Colonic mucosa (tissue), 4 donors: ENCODE results near the gene TMCO1. TPM values are rescaled to one million over a fixed set of nuclear protein-coding genes. Genes with fewer than 3 reads are reported as not detected.
"Not testable (repeated sequence)": the region's sequence is repeated elsewhere in the genome, so short reads cannot be mapped to it uniquely, and the experiment has no call there.

ENCODE experiments used
- DNase-seq: peaks from one replicate; pipeline ENCODE4 v3.0.0-alpha.2; 2020
- H3K27ac ChIP-seq: fragments of 200-600 bp; one replicate; pipeline ENCODE4 v1.8.0; 2021
- H3K27me3 ChIP-seq: fragments of 200-600 bp; one replicate; pipeline ENCODE4 v1.8.0; 2021
- H3K36me3 ChIP-seq: fragments of 200-600 bp; one replicate; pipeline ENCODE4 v1.8.0; 2021
- H3K4me1 ChIP-seq: fragments of 200-600 bp; one replicate; pipeline ENCODE4 v1.8.0; 2021; ENCODE audit warnings: mild to moderate bottlenecking
- H3K4me3 ChIP-seq: fragments of 200-600 bp; one replicate; pipeline ENCODE4 v1.8.0; 2021
- H3K9ac ChIP-seq, 2 donors: one replicate each; pipeline ENCODE4 v1.7.0; 2013; ENCODE audit warnings: control low read depth in 2 of 2, low read depth in 2 of 2, low read length in 2 of 2
- H3K9me3 ChIP-seq: fragments of 200-600 bp; one replicate; pipeline ENCODE4 v1.8.0; 2021
- intact Hi-C: fragments of 100-400 bp; cut with DNase I; formaldehyde crosslinking; loops from one replicate; pipeline ENCODE4 v1.14.1; 2022
- total RNA-seq, 2 donors: library from RNA; stranded (reverse); fragmentation: NEBNext Ultra II Directional in 1 of 2; extraction: Animal tissue kit (Norgen Biotek cat#: 25700) in 1 of 2; gene quantifications; one replicate each; pipeline ENCODE4 v1.2.1, GENCODE V29; 2021
- TF ChIP-seq, protein P1 (sequence below): fragments of 200-600 bp; IDR thresholded peaks from one replicate; pipeline ENCODE4 v1.8.0; 2022; ENCODE audit warnings: antibody characterized with exemption, mild to moderate bottlenecking
- donor health status: healthy.
- donor health status: DM: no; HTN: no; CAD: no.
- donor health status: DM: no; HTN: no; CAD: no.

Gene TMCO1
- total RNA-seq, 2 donors from 2014 or later, result 149 to 173 TPM

DNA sequence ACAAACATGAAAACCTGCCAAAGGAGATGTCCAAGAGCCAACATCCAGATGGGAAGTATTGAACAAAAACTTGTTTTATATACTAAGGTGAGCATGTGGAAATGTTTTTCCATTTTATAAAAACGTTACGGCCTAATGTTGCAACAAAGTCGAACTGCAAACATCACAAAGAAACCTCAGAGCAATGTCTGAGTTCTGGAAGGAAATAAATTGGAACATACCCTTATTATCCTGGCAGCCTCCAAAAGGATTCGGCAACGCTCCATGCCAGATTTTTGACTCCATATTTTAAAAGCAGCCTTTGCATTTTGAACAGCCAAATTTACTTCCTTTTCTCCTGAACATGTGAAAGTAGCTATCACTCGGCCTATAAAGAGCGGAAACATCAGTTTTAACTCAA lies 73.6 kb downstream of the TMCO1 start:
- no peak overlapping the region for H3K4me3 ChIP-seq
- intact Hi-C loops, result no loop called here
- no peak overlapping the region for H3K9ac ChIP-seq
- DNase-seq, result no peak
- no peaks in the 10 kb centered on the region for H3K36me3 ChIP-seq
- peaks cover 4% of the 10 kb centered on the region for H3K4me1 ChIP-seq
- TF ChIP-seq, protein P1, sequence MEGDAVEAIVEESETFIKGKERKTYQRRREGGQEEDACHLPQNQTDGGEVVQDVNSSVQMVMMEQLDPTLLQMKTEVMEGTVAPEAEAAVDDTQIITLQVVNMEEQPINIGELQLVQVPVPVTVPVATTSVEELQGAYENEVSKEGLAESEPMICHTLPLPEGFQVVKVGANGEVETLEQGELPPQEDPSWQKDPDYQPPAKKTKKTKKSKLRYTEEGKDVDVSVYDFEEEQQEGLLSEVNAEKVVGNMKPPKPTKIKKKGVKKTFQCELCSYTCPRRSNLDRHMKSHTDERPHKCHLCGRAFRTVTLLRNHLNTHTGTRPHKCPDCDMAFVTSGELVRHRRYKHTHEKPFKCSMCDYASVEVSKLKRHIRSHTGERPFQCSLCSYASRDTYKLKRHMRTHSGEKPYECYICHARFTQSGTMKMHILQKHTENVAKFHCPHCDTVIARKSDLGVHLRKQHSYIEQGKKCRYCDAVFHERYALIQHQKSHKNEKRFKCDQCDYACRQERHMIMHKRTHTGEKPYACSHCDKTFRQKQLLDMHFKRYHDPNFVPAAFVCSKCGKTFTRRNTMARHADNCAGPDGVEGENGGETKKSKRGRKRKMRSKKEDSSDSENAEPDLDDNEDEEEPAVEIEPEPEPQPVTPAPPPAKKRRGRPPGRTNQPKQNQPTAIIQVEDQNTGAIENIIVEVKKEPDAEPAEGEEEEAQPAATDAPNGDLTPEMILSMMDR, result no peak
- no peaks in the 10 kb centered on the region for H3K27me3 ChIP-seq
- H3K9me3 ChIP-seq, result no peaks in the 10 kb centered on the region
- no peak overlapping the region for H3K27ac ChIP-seq

DNA sequence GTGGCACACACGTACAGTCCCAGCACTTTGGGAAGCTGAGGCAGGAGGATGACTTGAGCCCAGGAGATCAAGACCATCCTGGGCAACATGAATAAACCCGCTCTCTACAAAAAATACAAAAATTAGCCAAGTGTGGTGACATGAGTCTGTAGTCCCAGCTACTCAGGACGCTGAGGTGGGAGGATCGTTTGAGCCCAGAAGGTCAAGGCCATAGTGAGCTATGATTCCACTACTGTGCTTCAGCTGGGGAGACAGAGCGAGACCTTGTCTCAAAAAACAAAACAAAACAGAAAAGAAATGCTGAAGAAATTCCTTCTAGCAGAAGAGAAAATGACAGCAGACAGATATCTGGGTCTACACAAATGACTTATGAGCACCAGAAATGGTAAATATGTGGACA lies 80.6 kb downstream of the TMCO1 start:
- intact Hi-C loops, result no loop called here
- no peaks in the 10 kb centered on the region for H3K36me3 ChIP-seq

DNA sequence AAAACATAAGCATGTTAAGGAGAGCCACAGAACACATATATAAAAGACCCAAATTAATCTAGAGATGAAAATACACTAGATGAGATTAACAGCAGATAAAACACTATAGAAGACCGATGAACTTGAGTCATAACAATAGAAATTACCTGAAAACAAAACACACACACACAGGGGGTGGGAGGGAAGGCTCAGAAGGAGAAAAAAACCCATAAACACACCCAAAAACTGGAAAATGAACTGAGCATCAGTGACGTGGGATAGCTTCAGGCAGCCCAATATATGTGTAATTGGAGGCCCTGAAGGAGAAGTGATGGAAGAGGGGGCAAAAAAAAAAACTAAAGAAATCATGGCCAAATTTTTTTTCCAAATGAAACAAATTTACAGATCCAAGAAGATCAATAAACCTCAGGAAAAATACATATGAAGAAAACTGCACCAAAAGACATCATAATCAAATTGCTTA lies 81.7 kb downstream of the TMCO1 start:
- Histone ChIP-seq H3K27ac (no peak overlapping the region), H3K36me3 (no peaks in the 10 kb centered on the region), H3K4me1 (no peaks in the 10 kb centered on the region), H3K9me3 (no peaks in the 10 kb centered on the region), H3K27me3 (no peaks in the 10 kb centered on the region), H3K9ac (no peak overlapping the region), H3K4me3 (no peak overlapping the region)
- TF ChIP-seq, protein P1, result no peak
- intact Hi-C loops, result no loop called here
- no peak for DNase-seq

More for the DNA sequence above, 80.6 kb downstream of the TMCO1 start:
- Histone ChIP-seq H3K27me3 (no peaks in the 10 kb centered on the region), H3K9me3 (no peaks in the 10 kb centered on the region), H3K4me3 (no peak overlapping the region), H3K4me1 (no peaks in the 10 kb centered on the region), H3K27ac (no peak overlapping the region), H3K9ac (no peak overlapping the region)
- TF ChIP-seq, protein P1, result no peak
- no peak for DNase-seq

DNA sequence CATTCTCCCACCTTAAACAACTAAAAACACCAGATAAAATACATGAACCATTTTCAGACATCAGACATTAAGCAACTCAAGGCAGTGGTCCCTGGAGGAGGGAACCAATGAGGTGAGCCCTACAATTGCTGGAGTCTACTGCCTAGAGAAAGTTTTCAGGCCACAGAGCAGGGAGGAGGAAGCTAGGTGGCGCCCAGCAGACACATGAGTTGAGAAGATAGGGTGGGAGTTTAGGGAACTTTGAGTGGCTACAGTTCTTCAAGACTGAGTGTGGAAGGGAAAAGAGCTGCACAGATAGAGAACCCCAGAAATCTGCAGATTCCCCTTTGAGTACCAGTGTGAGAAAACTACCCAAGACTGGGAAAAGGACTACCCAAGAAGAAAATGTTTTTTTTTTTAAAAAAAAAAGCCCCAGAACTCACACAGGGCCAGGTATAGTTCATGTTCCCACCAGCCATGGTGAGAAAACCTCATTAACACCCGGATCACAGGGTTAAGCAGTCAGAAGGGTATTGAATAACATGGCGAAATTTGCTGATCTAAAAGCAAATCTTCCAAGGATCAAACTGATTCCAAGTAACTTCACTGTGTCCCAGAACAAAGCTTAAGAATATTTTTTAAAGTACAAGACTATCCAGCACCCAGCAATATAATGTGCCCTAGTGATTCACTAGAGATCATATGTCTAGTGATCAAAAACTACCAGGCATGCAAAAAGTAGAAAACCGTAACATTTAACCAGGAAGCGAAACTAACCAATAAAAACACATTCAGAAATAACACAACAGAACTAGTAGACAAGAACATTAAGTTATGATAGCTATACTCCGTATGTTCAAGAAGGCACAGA lies 82.3 kb downstream of the TMCO1 start:
- H3K4me1 ChIP-seq, result no peaks in the 10 kb centered on the region
- intact Hi-C loops, result no loop called here
- no peak overlapping the region for H3K27ac ChIP-seq
- H3K36me3 ChIP-seq, result no peaks in the 10 kb centered on the region
- no peak for DNase-seq
- H3K9ac ChIP-seq, result no peak overlapping the region
- no peak overlapping the region for H3K4me3 ChIP-seq
- TF ChIP-seq, protein P1, result no peak
- no peaks in the 10 kb centered on the region for H3K9me3 ChIP-seq
- H3K27me3 ChIP-seq, result no peaks in the 10 kb centered on the region

DNA sequence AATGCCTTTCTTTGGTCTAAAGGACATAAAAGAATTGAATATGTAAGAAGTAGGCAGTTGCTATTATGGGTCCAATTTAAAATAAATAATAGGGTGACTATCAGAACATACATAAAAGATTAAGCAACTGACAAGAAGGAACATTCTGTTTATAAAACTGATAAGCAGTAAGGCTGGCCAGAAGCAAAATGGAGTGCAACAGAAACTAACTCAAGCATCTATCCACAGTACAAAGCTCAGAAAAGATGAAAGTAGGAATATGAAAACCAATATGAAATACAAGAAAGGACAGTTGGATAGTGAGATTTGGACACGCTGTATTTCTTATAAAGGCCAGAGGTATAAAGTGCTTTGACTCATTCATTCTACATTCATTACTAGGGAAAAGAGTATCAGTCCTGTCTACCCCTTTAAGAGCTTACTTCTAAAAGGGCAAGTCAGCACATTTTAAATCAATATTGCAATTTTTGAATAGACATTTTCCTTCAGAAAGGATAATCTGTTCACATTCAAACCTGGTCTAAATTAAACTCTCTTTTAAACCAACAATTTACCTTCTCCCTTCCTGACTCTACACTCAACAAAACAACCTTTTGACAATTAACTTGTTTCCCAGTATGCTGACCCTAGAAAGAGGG lies 84.7 kb downstream of the TMCO1 start:
- H3K9ac ChIP-seq, result no peak overlapping the region
- TF ChIP-seq, protein P1, result no peak
- H3K27me3 ChIP-seq, result no peaks in the 10 kb centered on the region
- H3K36me3 ChIP-seq, result peaks cover 4% of the 10 kb centered on the region
- no peaks in the 10 kb centered on the region for H3K9me3 ChIP-seq
- no peaks in the 10 kb centered on the region for H3K4me1 ChIP-seq
- H3K27ac ChIP-seq, result no peak overlapping the region
- H3K4me3 ChIP-seq, result no peak overlapping the region
- intact Hi-C loops, result no loop called here
- DNase-seq, result no peak

DNA sequence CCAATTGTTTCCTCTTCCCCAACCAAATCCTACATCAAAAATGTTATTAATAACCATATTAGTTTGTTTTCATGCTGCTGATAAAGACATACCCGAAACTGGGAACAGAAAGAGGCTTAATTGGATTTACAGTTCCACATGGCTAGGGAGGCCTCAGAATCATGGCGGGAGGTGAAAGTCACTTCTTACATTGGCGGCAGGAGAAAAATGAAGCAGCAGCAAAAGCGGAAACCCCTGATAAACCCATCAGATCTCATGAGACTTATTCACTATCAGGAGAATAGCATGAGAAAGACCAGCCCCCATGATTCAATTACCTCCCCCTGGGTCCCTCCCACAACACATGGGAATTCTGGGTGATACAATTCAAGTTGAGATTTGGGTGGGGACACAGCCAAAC lies 87.9 kb downstream of the TMCO1 start:
- H3K9ac ChIP-seq, H3K36me3 ChIP-seq, H3K27me3 ChIP-seq, H3K4me1 ChIP-seq, H3K27ac ChIP-seq, H3K4me3 ChIP-seq, DNase-seq, intact Hi-C loops, H3K9me3 ChIP-seq: not testable (repeated sequence)
